AG09309 (cell line): Measurements from ENCODE around the gene MTARC2.
A peak's percentile ranks its signal among the peaks of the same experiment; 100 is the strongest.
"Not testable (repeated sequence)": the region's sequence is repeated elsewhere in the genome, so short reads cannot be mapped to it uniquely, and the experiment has no call there.

Experiments used
- DNase-seq: peaks from one replicate; pipeline ENCODE4 v3.0.0-alpha.2; 2010; ENCODE audit warnings: low read depth
- H3K4me3 ChIP-seq: 2 replicates; pipeline ENCODE4 v1.5.1; 2011; ENCODE audit warnings: mild to moderate bottlenecking, low read depth, low read length, moderate library complexity; ENCODE audit not compliant: control insufficient read depth
- CTCF ChIP-seq: IDR thresholded peaks from 2 replicates; pipeline ENCODE4 v1.5.1; 2011; ENCODE audit warnings: mild to moderate bottlenecking, low read depth, low read length, inconsistent platforms; ENCODE audit not compliant: insufficient read depth, control insufficient read depth; ENCODE audit errors: missing control alignments

Gene MTARC2

GRCh38 chr1:220710333-220710732 is 37.8 kb upstream of the MTARC2 start:
- H3K4me3 ChIP-seq: no peak overlapping the region
- no peak for TF ChIP-seq CTCF
- no peak for DNase-seq

GRCh38 chr1:220711056-220711809 is 36.9 kb upstream of the MTARC2 start:
- no peak overlapping the region for H3K4me3 ChIP-seq
- no peak for TF ChIP-seq CTCF
- DNase-seq: no peak

GRCh38 chr1:220715986-220716385 is 32.1 kb upstream of the MTARC2 start:
- DNase-seq, H3K4me3 ChIP-seq: not testable (repeated sequence)

- DNase-seq: no peak
- no peak for TF ChIP-seq CTCF
Observed at GRCh38 chr1:220717800-220718640, 30.1 kb upstream of the MTARC2 start.

GRCh38 chr1:220721266-220721665 is 26.9 kb upstream of the MTARC2 start:
- DNase-seq, H3K4me3 ChIP-seq: not testable (repeated sequence)

More at GRCh38 chr1:220717800-220718640, 30.1 kb upstream of the MTARC2 start:
- H3K4me3 ChIP-seq: no peak overlapping the region

- H3K4me3 ChIP-seq: no peak overlapping the region
- TF ChIP-seq CTCF: peak; percentile 6
- no peak for DNase-seq
Observed at GRCh38 chr1:220726634-220727033, 21.5 kb upstream of the MTARC2 start.

- DNase-seq: no peak
- TF ChIP-seq CTCF: no peak
- no peak overlapping the region for H3K4me3 ChIP-seq
Observed at GRCh38 chr1:220727519-220727918, 20.6 kb upstream of the MTARC2 start.

- no peak for DNase-seq
- H3K4me3 ChIP-seq: no peak overlapping the region
- TF ChIP-seq CTCF: no peak
Observed at GRCh38 chr1:220730486-220730885, 17.6 kb upstream of the MTARC2 start.
